HG03565 (cell line): Measurements from ENCODE around the gene APLP2.
"Not testable (repeated sequence)": the region's sequence is repeated elsewhere in the genome, so short reads cannot be mapped to it uniquely, and the experiment has no call there.

Experiments
- ATAC-seq: cut with Tn5 transposase; IDR thresholded peaks from one replicate; pipeline ENCODE4 v1.9.1; 2021; ENCODE audit warnings: mild to moderate bottlenecking, moderate library complexity; ENCODE audit not compliant: unreplicated experiment

Gene APLP2

DNA sequence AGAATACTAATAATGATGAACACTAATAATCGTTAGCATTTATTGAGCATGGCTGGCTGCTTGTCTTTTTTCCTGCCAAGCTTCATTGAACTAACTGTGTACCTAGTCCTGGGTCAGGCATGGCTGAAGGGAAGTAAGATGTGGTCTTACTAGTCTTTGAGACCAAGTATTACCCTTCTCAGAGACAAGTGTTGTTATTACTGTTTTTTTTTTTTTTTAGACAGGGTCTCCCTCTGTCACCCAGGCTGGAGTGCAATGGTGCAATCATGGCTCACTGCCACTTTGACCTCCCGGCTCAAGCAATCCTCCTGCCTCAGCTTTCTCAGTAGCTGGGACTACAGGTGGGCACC is 94.5 kb downstream of the APLP2 start:
- no peak for ATAC-seq

DNA sequence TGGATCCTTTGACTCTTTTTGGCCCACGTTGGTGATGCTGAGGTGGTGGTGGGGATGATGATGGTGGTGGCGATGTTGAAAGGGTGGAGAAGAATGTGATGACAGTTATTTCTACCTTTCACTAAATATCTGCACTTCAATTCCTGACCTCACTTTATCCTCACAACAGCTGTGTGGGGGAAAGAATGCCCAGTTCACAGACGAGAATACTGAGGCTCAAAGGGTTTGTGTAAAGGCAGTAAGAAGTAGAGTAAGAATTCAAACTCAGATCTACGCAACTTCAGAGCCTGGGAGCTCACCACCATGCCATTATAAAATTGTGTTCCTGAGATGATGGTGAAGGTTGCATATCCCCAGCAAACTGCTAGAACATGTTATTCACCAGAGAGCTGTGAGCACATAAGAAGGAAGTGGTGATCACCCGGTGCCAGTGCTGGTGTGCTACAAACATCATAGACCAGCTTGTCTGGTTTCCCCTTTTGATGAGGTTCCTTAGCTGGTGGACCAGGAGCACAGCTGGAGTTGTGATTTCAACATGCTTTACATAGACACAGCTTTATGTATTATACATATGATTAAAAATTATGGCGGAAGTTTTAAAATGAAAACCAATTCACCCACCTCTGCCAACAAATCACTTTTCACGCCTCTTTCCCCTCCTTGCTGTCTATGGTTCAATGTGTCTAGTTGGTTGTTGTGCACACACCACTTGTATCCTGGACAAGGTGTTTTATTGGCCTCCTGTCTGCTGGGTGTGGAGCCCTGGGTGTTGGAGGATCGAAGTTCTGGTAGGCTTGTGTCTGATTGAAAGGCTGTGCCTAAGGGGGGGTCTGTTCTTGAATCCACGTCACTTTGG is 96.1 kb downstream of the APLP2 start:
- no peak for ATAC-seq

DNA sequence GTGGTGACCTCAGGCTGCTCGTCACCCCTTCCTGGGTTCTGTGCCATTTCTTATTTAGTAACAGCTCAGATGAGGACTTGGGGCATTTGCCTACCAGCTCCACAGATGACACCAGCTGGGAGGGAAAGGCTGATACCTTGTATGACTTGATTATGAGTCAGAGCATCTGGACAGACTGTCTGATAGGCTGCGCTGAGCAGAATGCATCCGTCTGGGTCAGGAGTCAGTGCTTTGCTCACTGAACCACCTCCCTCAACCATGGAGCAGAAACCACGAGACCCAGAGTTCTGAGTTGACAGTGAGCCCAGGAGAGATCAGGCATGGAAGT is 96.7 kb downstream of the APLP2 start:
- ATAC-seq: peak; percentile 71

DNA sequence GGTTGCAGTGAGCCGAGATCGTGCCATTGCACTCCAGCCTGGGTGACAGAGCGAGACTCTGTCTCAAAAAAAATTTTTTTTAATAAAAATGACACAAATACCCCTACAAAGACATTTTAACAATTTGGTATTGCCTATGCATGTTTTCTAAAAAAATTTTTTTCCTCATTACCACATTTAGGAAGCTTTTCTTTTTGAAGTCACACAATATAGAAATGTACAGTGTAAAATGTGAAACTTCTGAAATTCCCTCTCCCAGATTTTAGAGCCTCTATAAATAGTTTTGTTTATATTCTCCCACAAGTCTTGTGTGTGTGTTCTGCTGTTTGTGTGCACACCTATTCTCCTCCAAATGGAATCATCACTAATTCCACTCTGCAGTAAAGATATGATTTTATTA is 97.5 kb downstream of the APLP2 start:
- ATAC-seq: no peak

DNA sequence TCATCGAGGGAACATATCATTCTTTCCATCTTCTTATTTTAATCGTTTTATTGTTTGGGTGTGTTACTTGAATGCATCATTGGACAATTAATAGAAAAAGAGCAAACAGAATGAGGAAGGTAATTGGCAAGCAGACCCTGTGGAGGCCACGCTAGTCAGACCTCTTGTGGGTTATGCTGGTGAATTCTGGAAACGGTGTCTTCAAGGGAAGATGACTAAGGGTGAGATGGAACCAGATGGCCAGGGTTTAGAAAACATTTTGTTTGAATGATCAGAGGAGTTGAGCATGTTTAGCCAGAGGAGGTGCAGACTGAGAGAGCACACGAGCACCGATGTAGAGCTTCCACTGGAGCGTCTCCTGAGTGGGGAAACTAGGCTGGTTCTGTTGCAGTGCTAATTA is 98.4 kb downstream of the APLP2 start:
- ATAC-seq: no peak

DNA sequence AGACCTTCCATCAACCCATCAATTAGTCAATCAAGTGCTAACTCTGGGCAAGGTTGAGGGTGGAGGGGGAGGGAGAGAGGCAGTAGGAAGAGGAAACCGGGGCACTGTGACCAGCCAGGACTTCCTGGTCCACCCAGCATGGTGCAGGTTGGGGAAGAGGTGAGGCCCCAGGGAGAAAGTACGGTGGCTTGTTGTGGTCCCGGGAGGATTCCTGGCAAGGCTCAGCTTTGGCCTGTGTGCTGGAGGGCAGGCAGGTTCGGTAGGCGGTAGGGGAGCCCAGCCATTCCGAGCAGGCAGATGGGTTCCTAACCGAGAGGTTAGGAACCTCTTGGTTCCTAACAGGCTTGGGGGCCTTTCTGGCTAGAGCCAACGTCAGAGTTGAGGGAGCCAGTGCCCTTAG is 100.7 kb downstream of the APLP2 start:
- ATAC-seq: no peak

DNA sequence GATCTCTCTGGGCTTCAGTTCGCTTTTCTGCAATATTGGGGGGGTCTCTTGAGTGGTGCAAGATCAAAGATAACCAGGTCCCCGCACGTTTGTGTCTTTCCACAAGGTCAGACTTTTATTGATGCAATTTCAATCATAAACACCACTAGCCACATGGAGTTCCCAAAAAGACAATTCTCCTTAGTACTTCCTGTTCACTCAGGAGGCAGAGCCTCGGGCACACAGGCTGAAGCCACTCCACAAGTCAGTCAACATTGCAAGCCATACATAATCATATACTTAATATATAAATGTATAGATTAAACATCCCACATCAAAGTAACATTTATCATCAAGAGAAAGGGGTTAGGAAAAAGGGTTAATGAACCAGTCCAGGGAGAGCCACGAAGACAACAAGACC is 101.8 kb downstream of the APLP2 start:
- ATAC-seq: no peak

DNA sequence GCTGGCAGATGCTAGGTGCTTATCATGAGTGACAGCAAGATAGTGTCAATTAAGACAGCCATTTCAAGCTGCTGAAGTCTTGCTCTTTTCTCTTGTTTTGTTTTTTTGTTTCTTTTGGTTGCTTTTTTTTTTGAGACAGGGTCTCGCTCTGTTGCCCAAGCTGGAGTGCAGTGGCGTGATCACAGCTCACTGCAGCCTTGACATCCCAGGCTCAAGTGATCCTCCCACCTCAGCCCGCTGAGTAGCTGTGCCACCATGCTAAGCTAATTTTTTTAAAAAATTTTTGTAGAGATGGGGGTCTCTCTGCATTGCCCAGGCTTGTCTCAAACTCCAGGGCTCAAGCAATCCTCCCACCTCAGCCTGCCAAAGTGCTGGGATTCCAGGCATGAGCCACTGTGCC is 102.3 kb downstream of the APLP2 start:
- ATAC-seq: not testable (repeated sequence)

DNA sequence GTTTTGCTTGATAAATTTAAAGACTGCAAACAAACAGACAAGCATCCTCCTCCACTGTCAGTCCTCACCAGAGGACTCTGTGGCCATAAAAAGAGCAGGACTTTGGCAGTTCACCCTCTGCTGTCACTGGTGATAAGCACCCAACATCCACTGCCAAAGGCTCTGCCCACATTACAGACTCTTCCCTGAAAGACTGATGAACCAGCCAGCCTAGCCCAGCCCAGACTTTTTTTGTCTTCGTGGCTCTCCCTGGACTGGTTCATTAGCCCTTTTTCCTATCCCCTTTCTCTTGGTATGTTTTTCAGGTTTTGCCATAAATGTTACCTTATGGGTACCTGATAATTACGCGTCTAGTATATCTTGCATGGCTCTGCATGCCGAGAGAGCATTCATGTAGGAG is 104.9 kb downstream of the APLP2 start:
- no peak for ATAC-seq

DNA sequence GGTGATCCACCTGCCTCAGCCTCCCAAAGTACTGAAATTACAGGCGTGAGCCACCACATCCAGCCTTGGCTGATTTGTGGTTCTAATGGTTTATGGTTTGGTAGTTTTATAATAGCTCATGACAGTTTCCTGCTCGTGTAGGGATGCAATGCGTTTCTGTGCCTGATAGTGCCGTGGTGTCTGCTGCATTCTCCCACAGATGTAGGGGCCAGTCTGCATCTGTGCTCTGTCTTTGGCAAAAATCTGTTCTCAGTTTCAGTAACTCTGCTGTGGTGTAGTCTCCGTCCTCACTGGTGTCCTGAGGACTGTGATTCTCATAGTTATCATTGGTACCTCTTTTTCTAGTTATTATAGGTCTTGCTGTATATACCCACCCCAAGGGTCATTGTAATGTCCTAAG is 106.2 kb downstream of the APLP2 start:
- ATAC-seq: no peak

DNA sequence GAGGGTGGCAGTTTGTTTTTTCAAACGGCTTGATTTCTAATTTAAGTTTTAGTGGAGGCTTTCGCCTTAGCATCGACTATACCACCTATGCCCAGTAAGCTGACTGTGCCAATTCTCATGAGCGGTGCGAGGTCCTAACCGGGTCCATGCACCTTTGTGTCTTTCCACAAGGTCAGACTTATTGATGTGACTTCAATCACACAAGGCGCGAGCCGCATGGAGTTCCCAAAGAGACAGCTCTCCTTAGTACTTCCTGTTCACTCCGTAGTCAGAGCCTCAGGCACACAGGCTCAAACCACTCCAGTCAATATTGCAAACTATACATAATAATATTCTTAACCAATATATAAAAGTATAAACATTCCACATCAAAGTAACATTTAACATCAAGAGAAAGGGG is 108.1 kb downstream of the APLP2 start:
- ATAC-seq: no peak

DNA sequence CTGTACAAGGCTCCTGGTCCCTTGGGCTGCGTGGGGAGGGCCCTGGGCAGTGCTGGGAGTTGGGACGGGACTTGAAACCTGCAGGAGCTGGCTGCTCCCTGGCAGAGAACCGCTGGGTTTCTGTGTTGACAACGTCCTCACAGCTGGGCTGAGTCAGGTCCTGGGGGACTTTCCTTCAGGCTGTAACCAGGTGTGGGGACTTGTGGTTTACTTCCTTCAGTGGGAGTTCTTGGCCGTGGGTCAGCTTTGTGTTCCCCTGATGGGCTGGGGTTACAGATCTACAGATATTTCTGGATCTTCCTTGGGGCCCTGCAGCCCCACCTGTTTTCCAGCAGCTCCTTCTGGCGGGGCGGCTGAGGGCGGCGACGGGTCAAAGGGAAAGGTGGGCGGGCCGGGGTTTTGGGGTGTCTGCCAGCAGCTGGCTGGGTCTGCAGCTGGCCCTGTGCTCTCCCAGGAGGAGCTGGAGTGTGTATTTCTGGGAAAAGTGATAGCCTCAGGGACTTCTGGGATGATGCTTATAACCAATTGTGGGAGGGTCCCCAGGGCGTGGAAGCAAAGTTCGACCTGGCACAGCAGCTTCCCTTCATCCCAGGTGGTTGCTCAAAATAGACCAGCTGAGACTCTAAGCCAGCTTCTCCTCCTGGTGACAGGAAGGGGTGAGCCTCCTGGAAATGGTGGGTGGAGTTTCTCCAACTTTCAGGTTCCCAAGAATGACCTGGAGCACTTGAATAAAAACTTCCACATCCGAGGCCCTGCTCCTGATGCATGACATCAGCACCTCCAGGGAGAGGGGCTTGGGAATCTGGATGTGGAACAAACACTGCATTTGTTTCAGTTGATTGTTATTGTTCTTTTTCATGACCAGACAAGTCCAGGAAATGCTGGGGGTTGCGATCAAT is 109.0 kb downstream of the APLP2 start:
- no peak for ATAC-seq

DNA sequence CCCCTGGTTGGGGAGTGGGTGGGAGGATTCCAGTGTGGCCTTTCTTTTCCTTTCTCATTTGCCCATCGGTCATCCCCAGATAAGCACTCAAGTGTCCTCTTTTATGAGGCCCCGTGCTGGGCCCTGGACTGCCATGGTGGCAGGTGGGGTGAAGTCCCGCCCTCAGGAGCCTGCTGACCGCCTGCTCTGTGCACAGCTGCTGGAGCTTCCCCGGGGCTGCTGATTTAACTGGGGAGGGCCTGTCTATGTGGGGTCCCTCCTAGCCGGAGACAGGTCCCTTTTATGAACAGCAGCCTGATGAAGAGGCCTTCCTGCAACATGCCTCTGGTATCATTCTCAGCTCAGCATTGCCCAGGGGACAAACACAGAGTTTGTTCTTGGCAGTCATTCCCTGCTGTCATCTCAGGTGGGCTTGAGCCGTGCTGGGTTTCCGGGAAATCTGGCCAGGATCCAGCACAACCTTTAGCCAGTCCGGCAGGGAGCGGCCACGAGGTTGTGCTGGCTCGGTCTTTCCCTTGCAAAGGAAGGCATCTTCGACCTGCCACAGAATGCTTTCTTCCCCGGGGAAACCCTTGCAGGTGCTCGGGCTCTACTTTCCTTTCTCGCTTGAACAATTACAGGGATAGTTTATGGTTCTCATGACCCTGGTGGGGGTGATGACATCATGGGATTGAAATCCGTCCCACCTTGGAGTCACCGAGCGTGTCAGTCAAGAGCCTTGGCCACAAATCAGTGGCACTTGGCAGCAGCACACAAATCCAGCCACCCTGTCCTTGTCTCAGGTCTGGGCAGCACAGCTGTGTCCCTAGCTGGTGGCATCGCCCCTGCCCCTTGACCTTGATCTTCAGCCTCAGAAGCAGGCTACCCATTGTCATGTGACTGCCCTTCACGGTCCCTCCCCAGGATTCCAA is 110.0 kb downstream of the APLP2 start:
- ATAC-seq: no peak

DNA sequence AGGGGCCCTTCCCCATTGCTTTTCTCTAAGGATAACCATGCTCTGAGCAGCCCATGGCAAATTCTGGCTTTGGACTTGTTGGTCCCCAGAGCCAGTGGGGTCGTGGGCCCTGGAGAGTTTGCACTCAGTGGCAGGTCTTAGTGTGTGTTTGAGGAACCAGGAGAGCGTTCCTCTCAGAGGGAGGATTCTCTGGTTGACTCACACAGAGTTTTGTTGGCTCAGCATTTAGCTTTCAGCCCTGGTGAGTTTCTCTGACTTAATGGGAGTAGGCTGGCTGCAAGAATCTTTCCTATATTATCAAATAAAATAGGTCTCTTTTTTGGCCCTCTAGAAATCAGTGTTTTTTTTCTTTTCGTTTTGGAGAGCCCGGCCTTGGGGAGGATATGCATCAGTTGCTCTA is 110.8 kb downstream of the APLP2 start:
- no peak for ATAC-seq

DNA sequence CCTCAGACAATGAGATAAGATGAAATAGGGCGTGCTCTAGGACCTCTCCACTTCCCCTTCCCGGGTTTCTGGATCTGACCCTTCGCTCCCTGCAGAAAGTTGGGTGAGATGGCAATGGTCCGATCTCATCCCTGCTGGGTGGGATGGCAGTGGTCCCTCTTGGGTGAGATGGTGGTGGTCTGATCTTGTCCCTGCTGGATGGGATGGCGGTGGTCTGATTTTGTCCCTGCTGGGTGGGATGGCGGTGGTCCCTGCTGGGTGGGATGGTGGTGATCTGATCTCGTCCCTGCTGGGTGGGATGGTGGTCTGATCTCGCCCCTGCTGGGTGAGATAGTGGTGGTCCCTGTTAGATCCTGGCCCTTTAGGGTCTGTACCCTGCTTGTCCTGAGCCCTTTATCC is 111.2 kb downstream of the APLP2 start:
- no peak for ATAC-seq

DNA sequence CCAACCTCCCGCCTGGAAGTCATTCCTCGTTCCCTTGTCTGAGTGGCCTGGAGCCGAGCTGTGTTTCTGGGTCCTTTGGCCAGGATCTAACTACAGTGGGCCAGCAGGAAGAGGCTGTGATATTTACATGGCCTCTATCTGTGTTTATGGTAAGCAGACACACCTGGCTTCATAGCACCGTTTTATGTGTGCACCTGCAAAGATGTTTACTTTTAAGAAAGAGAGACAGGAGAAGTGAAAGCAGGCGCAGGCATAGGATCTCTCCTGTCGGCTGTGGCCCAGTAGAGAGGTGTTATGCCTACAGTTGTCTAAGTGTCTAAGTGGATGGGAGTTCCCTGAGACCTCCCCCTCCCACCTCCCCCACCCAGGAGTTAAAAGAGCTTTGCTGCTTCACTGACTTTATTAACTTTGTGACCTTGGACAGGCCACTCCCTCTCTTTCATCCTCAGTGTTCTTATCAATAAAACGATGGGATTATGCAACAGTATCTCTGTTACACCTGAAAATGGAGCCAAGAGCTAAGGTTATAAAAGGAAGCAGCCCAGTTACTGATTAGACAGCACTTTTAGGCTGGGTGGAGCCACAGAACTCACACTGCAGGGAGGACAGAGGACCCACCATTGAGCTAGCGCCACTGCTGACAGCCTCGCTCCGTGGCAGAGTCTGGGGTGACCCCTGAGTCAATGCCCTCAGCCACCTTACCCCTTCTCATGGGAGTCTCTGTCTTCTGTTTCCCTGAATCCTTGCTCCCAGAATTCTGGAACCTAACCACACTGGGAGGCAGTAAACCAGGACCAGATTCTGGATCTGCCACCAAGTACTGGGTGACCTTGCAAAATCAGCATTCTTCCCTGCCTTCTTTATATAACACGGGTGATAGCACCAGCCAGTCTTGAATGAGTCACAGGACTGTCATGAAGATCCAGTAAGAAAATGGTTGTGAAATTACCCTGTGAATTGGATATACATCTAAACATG is 111.9 kb downstream of the APLP2 start:
- ATAC-seq: no peak

DNA sequence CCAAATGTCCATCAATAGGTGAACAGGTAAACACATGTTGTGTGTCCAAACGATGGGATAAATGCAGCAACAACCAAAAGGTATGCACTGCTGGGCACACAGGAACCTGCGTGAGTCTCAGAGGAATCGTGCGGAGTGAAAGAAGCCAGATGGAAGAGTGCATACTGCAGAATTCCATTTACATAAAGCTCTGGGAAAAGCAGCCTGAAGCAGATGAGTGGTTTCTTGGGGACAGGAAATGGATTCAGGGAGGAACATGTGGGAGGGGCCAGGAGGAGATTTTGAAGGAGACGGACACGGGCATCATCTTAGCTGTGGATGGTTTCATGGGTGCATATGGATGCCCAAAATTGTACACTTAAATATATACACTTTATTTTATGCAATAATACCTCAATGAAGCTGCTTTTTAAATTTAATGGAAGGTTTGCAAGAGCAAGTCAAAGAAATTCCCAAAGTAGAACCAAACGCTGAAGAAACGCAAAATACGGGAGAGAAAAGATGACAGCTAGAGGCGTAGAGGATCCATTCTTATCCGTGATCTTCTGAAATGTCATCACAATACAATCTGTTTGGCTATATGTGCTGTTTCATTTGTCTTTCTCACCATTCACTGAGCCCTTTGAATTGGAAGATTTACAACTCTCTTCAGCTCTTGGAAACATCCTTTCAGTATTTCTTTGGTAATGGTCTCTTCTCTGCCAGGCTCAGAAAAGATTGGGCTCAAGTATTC is 114.3 kb downstream of the APLP2 start:
- no peak for ATAC-seq

DNA sequence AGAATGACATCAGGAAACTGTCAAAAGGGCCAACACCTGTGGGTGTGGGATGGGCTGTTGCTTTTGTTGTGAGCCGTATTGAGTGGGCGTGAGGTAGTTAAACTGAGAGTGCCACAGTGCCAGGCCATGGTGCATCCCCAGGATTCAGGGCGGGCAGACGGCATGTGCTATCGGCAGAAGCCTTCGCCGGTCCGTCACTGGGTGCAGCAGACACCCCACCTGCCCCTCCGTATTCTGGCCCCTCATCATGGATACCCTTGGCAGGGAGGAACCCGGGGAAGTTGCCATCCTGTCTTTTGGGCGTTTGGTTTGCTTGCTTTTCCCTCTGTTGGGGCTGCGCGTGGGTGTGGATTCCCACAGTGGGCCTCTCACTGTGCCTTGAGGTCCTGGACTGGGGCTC is 117.4 kb downstream of the APLP2 start:
- ATAC-seq: no peak

DNA sequence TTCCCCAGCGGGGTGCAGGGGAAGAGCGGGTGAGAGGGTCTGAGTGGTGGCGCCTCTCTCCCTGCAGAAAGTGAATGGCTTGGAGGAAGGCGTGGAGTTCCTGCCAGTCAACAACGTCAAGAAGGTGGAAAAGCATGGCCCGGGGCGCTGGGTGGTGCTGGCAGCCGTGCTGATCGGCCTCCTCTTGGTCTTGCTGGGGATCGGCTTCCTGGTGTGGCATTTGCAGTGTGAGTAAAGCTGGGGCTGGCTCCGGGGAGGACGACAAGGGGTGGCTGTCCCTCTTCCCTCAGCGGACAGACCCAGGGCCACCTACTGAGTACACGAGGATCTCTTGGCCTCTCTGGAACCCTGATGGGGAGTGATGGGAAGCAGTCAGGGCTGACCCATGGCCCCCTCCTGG is 118.4 kb downstream of the APLP2 start:
- no peak for ATAC-seq
